Neuronal stem cell (in vitro differentiated cells): ENCODE data around the gene CAMKK2.
"Not testable (repeated sequence)": the region's sequence is repeated elsewhere in the genome, so short reads cannot be mapped to it uniquely, and the experiment has no call there.

Experiments used
- DNase-seq: peaks from one replicate; pipeline ENCODE4 v3.0.0-alpha.2; 2013; ENCODE audit warnings: low spot score
- H2AFZ ChIP-seq: one replicate; pipeline ENCODE4 v1.6.1; 2013; ENCODE audit warnings: mild to moderate bottlenecking, low read length, inconsistent platforms
- H2AK5ac ChIP-seq: 2 replicates; pipeline ENCODE4 v1.6.1; 2013; ENCODE audit warnings: low read depth, mild to moderate bottlenecking, inconsistent platforms, low read length, moderate library complexity, mixed read lengths
- H2BK120ac ChIP-seq: 2 replicates; pipeline ENCODE4 v1.6.1; 2013; ENCODE audit warnings: low read depth, mild to moderate bottlenecking, inconsistent platforms, low read length, moderate library complexity, mixed read lengths
- H2BK12ac ChIP-seq: one replicate; pipeline ENCODE4 v1.6.1; 2013; ENCODE audit warnings: low read length, inconsistent platforms
- H2BK15ac ChIP-seq: 2 replicates; pipeline ENCODE4 v1.6.1; 2013; ENCODE audit warnings: mild to moderate bottlenecking, low read length, inconsistent platforms, mixed read lengths
- H2BK5ac ChIP-seq: one replicate; pipeline ENCODE4 v1.6.1; 2013; ENCODE audit warnings: inconsistent platforms, mild to moderate bottlenecking, low read length, moderate library complexity
- H3K14ac ChIP-seq: one replicate; pipeline ENCODE4 v1.6.1; 2013; ENCODE audit warnings: low read length, inconsistent platforms
- H3K18ac ChIP-seq: 2 replicates; pipeline ENCODE4 v1.6.1; 2013; ENCODE audit warnings: low read length, inconsistent platforms
- H3K23ac ChIP-seq: 2 replicates; pipeline ENCODE4 v1.6.1; 2013; ENCODE audit warnings: low read depth, mild to moderate bottlenecking, mixed read lengths, low read length, inconsistent platforms; ENCODE audit not compliant: poor library complexity
- H3K27ac ChIP-seq: replicated peaks from 3 replicates; pipeline ENCODE4 v1.5.1; 2013; ENCODE audit warnings: low read length, inconsistent platforms
- H3K27me3 ChIP-seq, 3 experiments: 2 replicates each; pipeline ENCODE4 v1.6.1; 2013; ENCODE audit warnings: low read length in 3 of 3, mild to moderate bottlenecking in 2 of 3, inconsistent platforms in 1 of 3, low read depth in 1 of 3, mixed read lengths in 1 of 3, moderate library complexity in 1 of 3; ENCODE audit not compliant: control insufficient read depth in 3 of 3, insufficient read depth in 3 of 3
- H3K36me3 ChIP-seq, 2 donors: replicated peaks in 1 of 2; 2 replicates each; pipeline ENCODE4 v1.6.1; 2013; ENCODE audit warnings: low read length in 2 of 2; ENCODE audit not compliant: control insufficient read depth in 2 of 2, insufficient read depth in 2 of 2
- H3K4ac ChIP-seq: 2 replicates; pipeline ENCODE4 v1.6.1; 2013; ENCODE audit warnings: inconsistent platforms, mild to moderate bottlenecking, low read length, moderate library complexity
- H3K4me1 ChIP-seq, 2 donors: 1 replicate in 1 of 2; 2 replicates in 1 of 2; pipeline ENCODE4 v1.6.1; 2013; ENCODE audit warnings: low read length in 2 of 2, low read depth in 1 of 2; ENCODE audit not compliant: control insufficient read depth in 2 of 2, insufficient read depth in 1 of 2
- H3K4me2 ChIP-seq: one replicate; pipeline ENCODE4 v1.6.1; 2013; ENCODE audit warnings: mild to moderate bottlenecking, low read length, inconsistent platforms; ENCODE audit not compliant: insufficient read depth, poor library complexity, severe bottlenecking
- H3K4me3 ChIP-seq, 2 donors: 2 replicates each; pipeline ENCODE4 v1.5.1; 2013; ENCODE audit warnings: low read length in 2 of 2, mild to moderate bottlenecking in 2 of 2, inconsistent platforms in 1 of 2, moderate library complexity in 1 of 2
- H3K79me1 ChIP-seq: one replicate; pipeline ENCODE4 v1.6.1; 2013; ENCODE audit warnings: low read depth, mild to moderate bottlenecking, inconsistent platforms, low read length, moderate library complexity
- H3K9ac ChIP-seq: one replicate; pipeline ENCODE4 v1.6.1; 2013; ENCODE audit warnings: mild to moderate bottlenecking, low read depth, low read length, inconsistent platforms; ENCODE audit not compliant: poor library complexity
- H3K9me3 ChIP-seq, 2 donors: replicated peaks in 1 of 2; 2 replicates each; pipeline versions ENCODE3 to v1.6.1; 2013; ENCODE audit warnings: low read length in 2 of 2, mild to moderate bottlenecking in 2 of 2, inconsistent platforms in 1 of 2, low read depth in 1 of 2, mixed read lengths in 1 of 2, moderate library complexity in 1 of 2; ENCODE audit not compliant: control insufficient read depth in 2 of 2, insufficient read depth in 1 of 2
- H4K8ac ChIP-seq: one replicate; pipeline ENCODE4 v1.6.1; 2013; ENCODE audit warnings: low read depth, mild to moderate bottlenecking, inconsistent platforms, low read length, moderate library complexity
- H4K91ac ChIP-seq: one replicate; pipeline ENCODE4 v1.6.1; 2013; ENCODE audit warnings: low read length, low read depth, mild to moderate bottlenecking, inconsistent platforms; ENCODE audit not compliant: poor library complexity
- WGBS, 2 donors: extraction: QIAGEN DNeasy Blood & Tissue Kit; methylation state at CpG; one replicate each; pipeline ENCODE4 v1.1.7; 2013; ENCODE audit warnings: missing lambda C conversion rate in 2 of 2, mixed read lengths in 1 of 2; ENCODE audit not compliant: insufficient read length in 2 of 2, insufficient replicate concordance in 1 of 2; ENCODE audit errors: extremely low coverage in 2 of 2; 5-methylcytosine and 5-hydroxymethylcytosine counted together

CAMKK2 gene

DNA sequence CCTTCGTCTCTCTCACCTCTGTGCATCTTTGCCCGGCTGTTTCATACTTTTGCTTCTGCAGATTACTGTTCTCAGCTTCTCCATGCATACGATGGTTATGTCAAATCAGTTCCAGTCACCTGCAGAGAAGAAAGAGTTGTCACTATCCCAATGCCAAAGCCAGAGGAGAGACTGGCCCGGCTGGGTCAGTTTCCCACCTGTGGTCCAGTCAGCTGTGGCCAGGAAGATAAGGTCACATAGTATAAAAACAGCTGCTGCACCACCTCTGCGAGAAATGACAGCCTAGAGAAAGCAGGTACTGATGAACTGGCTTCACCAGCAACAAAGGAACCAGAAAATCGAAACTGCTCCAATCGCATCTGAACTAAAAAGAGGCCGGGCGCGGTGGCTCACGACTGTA is 93.0 kb downstream of the CAMKK2 start:
- Histone ChIP-seq H3K4ac (no peak overlapping the region), H3K9ac (no peak overlapping the region), H3K4me2 (no peak overlapping the region), H2BK15ac (no peak overlapping the region), H2BK12ac (no peak overlapping the region), H3K36me3 (no peaks in the 10 kb centered on the region), H3K23ac (no peak overlapping the region), H3K79me1 (no peaks in the 10 kb centered on the region), H3K4me3 (no peak overlapping the region), H2AK5ac (no peak overlapping the region), H2AFZ (no peak overlapping the region), H2BK120ac (no peak overlapping the region), H4K8ac (no peak overlapping the region), H4K91ac (no peak overlapping the region), H3K4me1 (no peaks in the 10 kb centered on the region), H3K27ac (no peak overlapping the region), H3K14ac (no peak overlapping the region), H2BK5ac (no peak overlapping the region), H3K9me3 (no peaks in the 10 kb centered on the region), H3K27me3 (peaks cover 0 to 5% (median 0%) of the 10 kb centered on the region in 3 experiments), H3K18ac (no peak overlapping the region)
- no peak for DNase-seq
- WGBS, 2 donors = no CpG with 5 or more reads among the region's 11 CpGs

GRCh38 chr12:121202407-121203355 is 93.8 kb downstream of the CAMKK2 start:
- no peak overlapping the region for H3K4ac ChIP-seq
- H3K9me3 ChIP-seq = no peaks in the 10 kb centered on the region
- no peak overlapping the region for H2AFZ ChIP-seq
- H2BK5ac ChIP-seq = no peak overlapping the region
- no peak overlapping the region for H3K4me3 ChIP-seq
- no peak for DNase-seq
- WGBS, 2 donors = no CpG with 5 or more reads among the region's 14 CpGs
- no peak overlapping the region for H3K27ac ChIP-seq
- no peak overlapping the region for H3K4me2 ChIP-seq
- H2BK12ac ChIP-seq = no peak overlapping the region
- H4K91ac ChIP-seq = no peak overlapping the region
- no peak overlapping the region for H3K23ac ChIP-seq
- H2AK5ac ChIP-seq = no peak overlapping the region
- H3K36me3 ChIP-seq = no peaks in the 10 kb centered on the region
- no peak overlapping the region for H3K14ac ChIP-seq
- no peak overlapping the region for H2BK15ac ChIP-seq
- no peak overlapping the region for H4K8ac ChIP-seq
- no peaks in the 10 kb centered on the region for H3K79me1 ChIP-seq
- no peak overlapping the region for H2BK120ac ChIP-seq
- H3K27me3 ChIP-seq = peaks cover 0 to 5% (median 0%) of the 10 kb centered on the region in 3 experiments
- H3K4me1 ChIP-seq = no peaks in the 10 kb centered on the region
- H3K9ac ChIP-seq = no peak overlapping the region
- no peak overlapping the region for H3K18ac ChIP-seq

DNA sequence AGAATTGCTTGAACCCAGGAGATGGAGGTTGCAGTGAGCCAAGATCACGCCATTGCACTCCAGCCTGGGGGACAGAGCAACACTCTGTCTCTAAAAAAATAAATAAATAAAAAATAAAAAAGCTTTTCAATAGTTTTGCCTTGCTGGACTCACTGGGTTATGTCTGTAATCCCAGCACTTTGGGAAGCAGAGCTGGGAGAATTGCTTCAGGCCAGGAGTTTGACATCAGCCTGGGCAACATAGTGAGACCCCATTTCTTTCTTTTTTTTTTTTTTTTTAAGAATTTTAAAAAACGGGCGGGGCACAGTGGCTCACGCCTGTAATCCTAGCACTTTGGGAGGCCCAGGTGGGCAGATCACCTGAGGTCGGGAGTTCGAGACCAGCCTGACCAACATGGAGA is 95.4 kb downstream of the CAMKK2 start:
- not testable (repeated sequence) for H2AFZ ChIP-seq, H3K4me2 ChIP-seq, H3K27ac ChIP-seq, H4K91ac ChIP-seq, H2AK5ac ChIP-seq, H2BK5ac ChIP-seq, H3K27me3 ChIP-seq, H3K14ac ChIP-seq, H3K9me3 ChIP-seq, H3K4me1 ChIP-seq, H2BK12ac ChIP-seq, DNase-seq, H3K18ac ChIP-seq, H3K4ac ChIP-seq, H2BK15ac ChIP-seq, H3K36me3 ChIP-seq, H3K4me3 ChIP-seq, H4K8ac ChIP-seq, H3K79me1 ChIP-seq, H2BK120ac ChIP-seq, H3K9ac ChIP-seq, H3K23ac ChIP-seq
- no CpG with 5 or more reads among the region's 6 CpGs for WGBS, 2 donors

- H2BK15ac ChIP-seq = no peak overlapping the region
- no peak for DNase-seq
- H3K9ac ChIP-seq = no peak overlapping the region
- no peak overlapping the region for H2BK12ac ChIP-seq
- no peak overlapping the region for H3K4me3 ChIP-seq
- H3K23ac ChIP-seq = no peak overlapping the region
- no peak overlapping the region for H4K91ac ChIP-seq
- WGBS, 2 donors = no CpG with 5 or more reads among the region's 7 CpGs
- no peaks in the 10 kb centered on the region for H3K79me1 ChIP-seq
- H4K8ac ChIP-seq = no peak overlapping the region
- no peaks in the 10 kb centered on the region for H3K36me3 ChIP-seq
- no peak overlapping the region for H3K4me2 ChIP-seq
- no peak overlapping the region for H2AK5ac ChIP-seq
- no peak overlapping the region for H3K27ac ChIP-seq
- no peak overlapping the region for H3K4ac ChIP-seq
- peaks cover 0 to 5% (median 0%) of the 10 kb centered on the region in 3 experiments for H3K27me3 ChIP-seq
- H2AFZ ChIP-seq = no peak overlapping the region
- H3K18ac ChIP-seq = no peak overlapping the region
- no peaks in the 10 kb centered on the region for H3K4me1 ChIP-seq
- no peak overlapping the region for H2BK5ac ChIP-seq
- no peak overlapping the region for H2BK120ac ChIP-seq
- no peak overlapping the region for H3K14ac ChIP-seq
- no peaks in the 10 kb centered on the region for H3K9me3 ChIP-seq
These were observed 97.6 kb downstream of the CAMKK2 start for GRCh38 chr12:121198949-121199348.
